HCEC 1CT (cell line): ENCODE results near the gene PDIA4.
"Not testable (repeated sequence)": the region's sequence is repeated elsewhere in the genome, so short reads cannot be mapped to it uniquely, and the experiment has no call there.

Experiments
- DNase-seq: peaks from one replicate; pipeline ENCODE4 v3.0.0-alpha.2; 2017

PDIA4 gene

GRCh38 chr7:149001427-149002068 is 26.8 kb downstream of the PDIA4 start:
- no peak for DNase-seq

DNA sequence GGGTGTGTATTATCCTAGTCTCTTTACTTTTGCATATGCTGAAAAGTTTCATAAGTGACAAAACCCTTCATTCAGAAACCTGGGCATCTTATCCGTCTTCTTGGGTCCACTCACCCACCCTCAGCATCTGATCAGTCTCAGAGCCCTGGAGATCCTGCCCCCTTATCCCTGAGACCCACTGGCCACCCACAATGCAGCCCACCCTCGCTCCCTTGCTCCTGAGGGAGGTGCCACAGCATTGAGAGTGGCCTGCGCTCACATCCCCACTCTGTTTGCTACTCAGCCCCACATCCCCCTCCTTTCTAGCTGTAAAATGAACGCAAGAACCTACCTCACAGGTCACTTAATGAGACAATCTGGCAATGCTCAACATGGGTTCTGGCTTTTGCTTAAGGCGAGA is 27.3 kb downstream of the PDIA4 start:
- no peak for DNase-seq

- DNase-seq, result no peak
Measured at GRCh38 chr7:148999192-148999591, 29.1 kb downstream of the PDIA4 start.

GRCh38 chr7:148997497-148997896 is 30.8 kb downstream of the PDIA4 start:
- no peak for DNase-seq

- no peak for DNase-seq
Measured at GRCh38 chr7:148994576-148994975, 33.7 kb downstream of the PDIA4 start.

DNA sequence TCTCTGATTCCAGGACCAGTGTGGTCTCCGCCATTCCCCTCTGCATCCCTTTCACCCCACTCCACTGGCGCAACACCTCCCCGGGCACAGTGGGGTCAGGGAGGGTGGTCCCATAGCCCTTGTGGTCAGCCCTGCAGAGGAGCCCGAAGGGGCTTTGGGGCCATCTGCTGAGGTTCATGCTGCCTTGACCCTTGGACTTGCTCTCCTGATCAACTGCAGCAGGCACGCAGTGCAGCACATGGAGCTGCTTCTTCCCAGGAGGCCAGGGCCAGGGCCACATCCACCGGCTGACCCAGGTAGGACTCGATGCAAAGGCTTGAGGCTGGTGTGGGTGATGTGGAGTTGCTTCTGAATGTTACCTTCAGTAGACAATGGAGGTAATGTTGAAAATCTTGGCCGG is 35.1 kb downstream of the PDIA4 start:
- DNase-seq, result no peak

DNA sequence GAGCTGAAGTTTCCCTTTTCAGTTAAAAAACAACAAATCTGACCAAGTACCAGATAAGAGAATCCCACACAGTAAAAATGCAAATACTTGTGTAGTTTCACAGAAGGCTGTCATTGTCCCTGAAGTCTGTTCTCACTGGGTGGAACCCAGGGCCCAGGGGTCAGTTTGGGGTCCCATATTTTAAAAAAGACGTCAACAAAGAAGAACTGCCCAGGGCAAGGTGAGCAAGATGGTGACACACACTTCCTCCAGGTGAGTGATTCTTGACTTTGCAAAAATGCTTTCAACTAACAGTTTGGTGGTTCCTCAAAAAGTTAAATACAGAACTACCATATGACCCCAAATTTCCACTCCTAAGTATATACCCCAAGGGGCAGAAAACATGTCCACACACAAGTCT is 36.8 kb downstream of the PDIA4 start:
- DNase-seq, result no peak

GRCh38 chr7:148987751-148988512 is 40.4 kb downstream of the PDIA4 start:
- no peak for DNase-seq

- peak; percentile 85 for DNase-seq
Measured at GRCh38 chr7:148987010-148987750, 41.1 kb downstream of the PDIA4 start.

GRCh38 chr7:148986742-148987009 is 41.6 kb downstream of the PDIA4 start:
- no peak for DNase-seq

- DNase-seq, result peak; percentile 69
Measured at GRCh38 chr7:148983200-148984146, 44.8 kb downstream of the PDIA4 start.

- peak; percentile 38 for DNase-seq
Measured at GRCh38 chr7:148982654-148983199, 45.6 kb downstream of the PDIA4 start.

- DNase-seq, result no peak
Measured at GRCh38 chr7:148979827-148980226, 48.5 kb downstream of the PDIA4 start.

GRCh38 chr7:148979072-148979471 is 49.2 kb downstream of the PDIA4 start:
- not testable (repeated sequence) for DNase-seq

DNA sequence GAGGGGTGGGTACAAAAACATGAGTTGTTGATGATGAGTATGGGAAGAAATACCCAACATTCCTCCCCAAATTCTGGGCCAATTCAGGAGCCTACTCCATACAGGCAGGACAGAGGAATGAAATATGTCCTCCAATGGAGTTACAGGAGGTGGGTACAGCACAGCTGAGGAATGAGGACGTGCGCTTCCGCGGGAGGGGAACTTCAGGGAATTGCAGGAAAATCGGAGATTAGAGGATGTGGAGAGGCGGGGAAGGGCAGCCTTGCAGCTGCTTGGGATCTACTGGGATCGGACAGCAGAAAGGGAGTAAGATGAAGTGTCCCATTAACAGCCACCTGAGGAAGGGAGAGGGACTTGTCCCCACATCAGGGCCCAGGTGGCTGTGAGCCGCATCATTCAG is 50.2 kb downstream of the PDIA4 start:
- no peak for DNase-seq

DNA sequence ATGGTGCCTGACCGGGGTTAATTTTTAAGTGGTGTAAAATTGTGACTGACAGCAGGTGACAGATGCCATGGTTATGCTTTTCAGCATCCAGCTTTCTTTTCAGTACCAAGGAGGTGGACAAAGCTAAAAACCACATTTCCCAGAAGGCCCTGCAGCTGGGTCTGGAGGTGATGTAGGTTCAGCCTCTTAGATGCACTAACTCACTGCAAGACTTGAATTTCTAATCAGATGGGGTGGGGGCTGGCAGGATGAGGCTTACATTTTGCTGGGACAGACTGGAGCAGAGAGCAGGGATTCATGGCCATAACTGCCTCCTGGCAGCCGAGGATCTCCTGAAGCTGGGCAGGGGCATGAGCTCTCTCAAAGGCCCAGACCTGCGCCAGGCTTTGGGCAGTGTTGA is 52.4 kb downstream of the PDIA4 start:
- DNase-seq, result no peak

GRCh38 chr7:148973256-148973655 is 55.0 kb downstream of the PDIA4 start:
- DNase-seq, result no peak

DNA sequence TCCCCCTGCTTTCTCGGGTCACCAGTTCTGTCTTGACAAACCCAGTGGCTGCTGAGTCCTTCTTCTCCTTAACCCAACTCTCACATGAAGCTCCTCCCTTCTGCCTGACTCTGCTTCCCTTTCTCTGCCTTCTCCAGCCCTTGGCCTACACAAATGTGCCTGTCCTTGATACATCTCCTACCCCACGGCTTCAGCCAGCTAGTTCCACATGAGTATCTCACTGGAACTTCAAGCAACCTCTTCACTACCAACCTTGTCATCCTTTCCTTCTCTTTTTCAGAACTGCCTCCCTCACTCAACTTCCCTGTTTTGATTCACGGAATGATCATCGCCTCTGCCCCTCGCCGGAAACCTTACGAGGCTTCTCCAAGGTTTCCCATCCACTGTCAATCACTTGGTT is 55.9 kb downstream of the PDIA4 start:
- DNase-seq, result no peak

DNA sequence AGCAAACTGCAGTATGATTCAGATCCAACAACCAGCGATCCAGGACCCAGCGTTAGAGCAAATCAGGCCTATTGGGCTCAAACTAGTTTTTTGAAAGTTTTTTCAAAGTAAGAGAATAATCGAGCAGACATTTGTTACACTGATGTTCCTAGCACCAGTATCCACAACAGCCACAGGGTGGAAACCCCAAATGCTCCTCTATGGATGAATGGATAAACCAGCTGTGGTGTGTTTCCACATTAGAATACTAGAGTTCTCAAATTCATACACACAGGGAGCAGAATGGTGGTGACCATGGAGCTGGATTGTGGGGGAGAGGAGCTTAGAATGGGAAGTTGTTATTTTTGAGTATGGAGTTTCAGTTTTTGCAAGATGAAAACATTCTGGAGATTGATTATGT is 60.7 kb downstream of the PDIA4 start:
- DNase-seq, result no peak

DNA sequence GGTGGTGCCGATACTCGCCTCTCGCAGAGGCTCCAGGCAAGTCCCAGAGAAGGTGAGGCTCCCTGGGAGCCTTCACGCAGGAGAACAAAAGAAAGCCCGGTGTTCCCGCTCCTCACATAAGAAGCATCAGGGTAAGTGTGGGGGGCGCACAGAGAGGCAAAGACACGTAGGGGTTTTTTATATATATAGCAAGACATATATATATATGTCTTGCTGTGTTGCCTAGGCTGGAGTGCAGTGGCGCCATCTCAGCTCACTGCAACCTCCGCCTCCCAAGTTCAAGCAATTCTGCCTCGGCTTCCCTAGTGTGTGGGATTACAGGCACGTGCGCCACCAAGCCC is 61.3 kb downstream of the PDIA4 start:
- DNase-seq, result no peak

DNA sequence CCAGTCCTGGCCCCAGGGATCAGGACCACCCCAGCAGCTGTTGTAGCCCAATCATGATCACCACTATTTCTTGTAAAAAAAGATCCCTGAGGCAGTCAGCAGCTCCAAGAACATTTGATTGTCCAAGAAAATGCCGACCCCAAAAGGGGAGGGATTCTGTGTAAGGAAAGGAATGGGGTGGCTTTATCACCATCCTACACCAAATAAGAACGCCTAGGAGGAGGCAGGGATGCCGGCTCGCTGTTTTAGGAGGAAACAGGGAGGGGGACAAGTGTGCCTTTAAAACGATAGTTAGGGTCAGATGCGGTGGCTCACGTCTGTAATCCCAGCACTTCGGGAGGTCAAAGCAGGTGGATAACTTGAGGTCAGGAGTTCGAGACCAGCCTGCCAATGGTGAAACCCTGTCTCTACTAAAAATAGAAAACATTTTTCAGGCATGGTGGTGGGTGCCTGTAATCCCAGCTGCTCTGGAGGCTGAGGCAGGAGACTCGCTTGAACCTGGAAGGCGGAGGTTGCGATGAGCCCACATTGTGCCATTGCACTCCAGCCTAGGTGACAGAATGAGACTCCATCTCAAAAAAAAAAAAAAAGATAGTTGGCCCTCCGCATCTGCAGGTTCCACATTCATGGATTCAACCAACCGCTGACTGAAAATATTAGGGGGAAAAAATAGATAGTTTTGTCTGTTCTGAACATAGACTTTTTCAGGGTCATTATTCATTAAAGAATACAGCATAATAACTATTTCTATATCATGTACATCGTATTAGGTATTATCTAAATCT is 63.6 kb downstream of the PDIA4 start:
- DNase-seq, result no peak
